IPS-15b (cell line): Measurements from ENCODE around the gene LINGO4.
A peak's percentile ranks its signal among the peaks of the same experiment; 100 is the strongest.

Source experiments
- H3K27me3 ChIP-seq: one replicate; pipeline ENCODE4 v1.6.1; 2013; ENCODE audit warnings: low read length; ENCODE audit not compliant: control insufficient read depth, insufficient read depth
- H3K36me3 ChIP-seq: one replicate; pipeline ENCODE4 v1.6.1; 2013; ENCODE audit warnings: low read length; ENCODE audit not compliant: control insufficient read depth, insufficient read depth
- H3K4me1 ChIP-seq: one replicate; pipeline ENCODE4 v1.6.1; 2013; ENCODE audit warnings: mild to moderate bottlenecking, low read length; ENCODE audit not compliant: control insufficient read depth, insufficient read depth
- H3K4me3 ChIP-seq: one replicate; pipeline ENCODE4 v1.5.1; 2013; ENCODE audit warnings: low read depth, low read length
- H3K9ac ChIP-seq: one replicate; pipeline ENCODE4 v1.6.1; 2013; ENCODE audit warnings: low read depth, mild to moderate bottlenecking, low read length
- H3K9me3 ChIP-seq: one replicate; pipeline ENCODE4 v1.6.1; 2013; ENCODE audit warnings: mild to moderate bottlenecking, low read length; ENCODE audit not compliant: control insufficient read depth, insufficient read depth

LINGO4 gene

GRCh38 chr1:151831605-151832004 lies 26.4 kb upstream of the LINGO4 start, which contains the start of gene RORC:
RORC (minus strand) TSS chr1:151831802; CDS start chr1:151831764, 38 bp downstream.
- no peaks in the 10 kb centered on the region for H3K9me3 ChIP-seq
- no peaks in the 10 kb centered on the region for H3K27me3 ChIP-seq
- H3K9ac ChIP-seq = no peak within 1 kb of the TSS
- peaks cover 25% of the 10 kb centered on the region for H3K4me1 ChIP-seq
- no peaks in the 10 kb centered on the region for H3K36me3 ChIP-seq
- peak within 1 kb of the TSS; percentile 39 for H3K4me3 ChIP-seq

GRCh38 chr1:151831256-151831591 lies 26.0 kb upstream of the LINGO4 start:
- Histone ChIP-seq H3K4me3 (peak overlapping the region; percentile 39), H3K36me3 (no peaks in the 10 kb centered on the region), H3K9ac (no peak overlapping the region), H3K27me3 (no peaks in the 10 kb centered on the region), H3K9me3 (no peaks in the 10 kb centered on the region), H3K4me1 (peaks cover 29% of the 10 kb centered on the region)

- Histone ChIP-seq H3K4me3 (no peak overlapping the region), H3K9ac (no peak overlapping the region), H3K36me3 (no peaks in the 10 kb centered on the region), H3K4me1 (peaks cover 30% of the 10 kb centered on the region), H3K9me3 (no peaks in the 10 kb centered on the region), H3K27me3 (no peaks in the 10 kb centered on the region)
These were observed 24.8 kb upstream of the LINGO4 start for GRCh38 chr1:151830055-151830454.

GRCh38 chr1:151829352-151830046 lies 24.3 kb upstream of the LINGO4 start:
- Histone ChIP-seq H3K36me3 (no peaks in the 10 kb centered on the region), H3K4me3 (peak overlapping the region; percentile 35), H3K9ac (no peak overlapping the region), H3K4me1 (peaks cover 30% of the 10 kb centered on the region), H3K27me3 (no peaks in the 10 kb centered on the region), H3K9me3 (no peaks in the 10 kb centered on the region)

- H3K4me3 ChIP-seq = peak overlapping the region; percentile 35
- H3K4me1 ChIP-seq = peaks cover 30% of the 10 kb centered on the region
- no peaks in the 10 kb centered on the region for H3K36me3 ChIP-seq
- H3K27me3 ChIP-seq = no peaks in the 10 kb centered on the region
- H3K9me3 ChIP-seq = no peaks in the 10 kb centered on the region
- no peak overlapping the region for H3K9ac ChIP-seq
These were observed 23.7 kb upstream of the LINGO4 start for GRCh38 chr1:151828921-151829320.

GRCh38 chr1:151827853-151828252 lies 22.6 kb upstream of the LINGO4 start:
- Histone ChIP-seq H3K9me3 (no peaks in the 10 kb centered on the region), H3K36me3 (no peaks in the 10 kb centered on the region), H3K27me3 (no peaks in the 10 kb centered on the region), H3K9ac (no peak overlapping the region), H3K4me1 (peaks cover 31% of the 10 kb centered on the region), H3K4me3 (no peak overlapping the region)

- Histone ChIP-seq H3K27me3 (no peaks in the 10 kb centered on the region), H3K36me3 (no peaks in the 10 kb centered on the region), H3K9me3 (no peaks in the 10 kb centered on the region), H3K4me3 (peak overlapping the region; percentile 52), H3K9ac (no peak overlapping the region), H3K4me1 (peaks cover 39% of the 10 kb centered on the region)
These were observed 20.8 kb upstream of the LINGO4 start for GRCh38 chr1:151825751-151826660.

- Histone ChIP-seq H3K27me3 (no peaks in the 10 kb centered on the region), H3K4me3 (peak overlapping the region; percentile 52), H3K9ac (no peak overlapping the region), H3K4me1 (peaks cover 34% of the 10 kb centered on the region), H3K9me3 (no peaks in the 10 kb centered on the region), H3K36me3 (no peaks in the 10 kb centered on the region)
These were observed 20.0 kb upstream of the LINGO4 start for GRCh38 chr1:151825204-151825603.

- H3K4me3 ChIP-seq = no peak overlapping the region
- H3K36me3 ChIP-seq = no peaks in the 10 kb centered on the region
- H3K9me3 ChIP-seq = no peaks in the 10 kb centered on the region
- H3K9ac ChIP-seq = no peak overlapping the region
- H3K27me3 ChIP-seq = no peaks in the 10 kb centered on the region
- peaks cover 18% of the 10 kb centered on the region for H3K4me1 ChIP-seq
These were observed 18.0 kb upstream of the LINGO4 start for GRCh38 chr1:151823175-151823574.

- peaks cover 15% of the 10 kb centered on the region for H3K4me1 ChIP-seq
- H3K36me3 ChIP-seq = no peaks in the 10 kb centered on the region
- no peak overlapping the region for H3K9ac ChIP-seq
- H3K27me3 ChIP-seq = no peaks in the 10 kb centered on the region
- H3K9me3 ChIP-seq = no peaks in the 10 kb centered on the region
- H3K4me3 ChIP-seq = no peak overlapping the region
These were observed 17.2 kb upstream of the LINGO4 start for GRCh38 chr1:151822404-151822803.

GRCh38 chr1:151820940-151821339 lies 15.7 kb upstream of the LINGO4 start:
- Histone ChIP-seq H3K4me3 (no peak overlapping the region), H3K9ac (no peak overlapping the region), H3K4me1 (peaks cover 11% of the 10 kb centered on the region), H3K9me3 (no peaks in the 10 kb centered on the region), H3K27me3 (no peaks in the 10 kb centered on the region), H3K36me3 (no peaks in the 10 kb centered on the region)
